Measurements from ENCODE around the gene MYO16. TPM values are rescaled to one million over a fixed set of nuclear protein-coding genes. Genes with fewer than 3 reads are reported as not detected.

MYO16 gene
- total and polyA plus RNA-seq, 2 of the 4 experiments (the other 2 are of a cell fraction): under 0.01 to 0.03 TPM

DNA sequence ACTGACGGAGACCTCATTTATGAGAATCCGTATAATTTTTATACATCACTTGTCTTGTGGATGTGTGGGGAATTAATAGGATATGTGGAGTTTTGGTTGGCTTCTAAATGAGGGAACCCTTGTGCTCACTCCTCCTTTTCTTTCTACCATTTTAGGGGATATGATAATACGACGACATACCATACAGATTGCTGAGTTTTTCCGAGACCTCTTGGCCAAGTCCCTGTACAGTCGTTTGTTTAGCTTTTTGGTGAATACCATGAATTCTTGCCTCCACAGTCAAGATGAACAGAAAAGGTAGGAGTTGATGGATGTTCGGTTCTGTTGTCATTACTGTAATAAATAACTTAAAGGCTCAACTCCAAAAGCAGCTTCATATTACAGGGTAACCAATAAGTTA, 335.2 kb downstream of the MYO16 start:
- peaks cover 7% of the 10 kb centered on the region for H3K4me1 ChIP-seq (ENCODE audit: control insufficient read depth, insufficient read depth, low read length)
- peak overlapping the region; percentile 15; the same call in 1 of the 2 replicates for H2BK20ac ChIP-seq (ENCODE audit: low read depth, low read length)
- H3K4me2 ChIP-seq (ENCODE audit: low read depth, low read length): peak overlapping the region; percentile 5; the same call in 1 of the 2 replicates
- no peak overlapping the region; the same call in 1 of the 2 replicates for H2BK120ac ChIP-seq (ENCODE audit: low read depth, low read length)
- no peaks in the 10 kb centered on the region for H3K27me3 ChIP-seq (ENCODE audit: control insufficient read depth, insufficient read depth, low read length)
- intact Hi-C loops (cut with micrococcal nuclease): loop anchor here (2.0 to 10.0 kb wide), 3 partner anchors 180 to 603 kb away; no protein-coding TSS in a partner anchor
- no peaks in the 10 kb centered on the region for H3K36me3 ChIP-seq (ENCODE audit: control insufficient read depth, insufficient read depth, low read length)
- peaks cover 7% of the 10 kb centered on the region; the same call in 1 of the 2 replicates for H3K9me1 ChIP-seq (ENCODE audit: insufficient read depth, low read length)
- 0 out of 3 replicates have a peak overlapping the region, but pooled peaks have one; percentile 1 for H2BK15ac ChIP-seq (ENCODE audit: low read depth, low read length)
- POLR2A ChIA-PET (ENCODE audit: unreplicated experiment): interaction anchor here (0.5 to 0.6 kb wide), 2 partner anchors 192 to 524 kb away, joined by 5 to 7 read pairs; no protein-coding TSS in a partner anchor
- H2AFZ ChIP-seq (replicated peaks; ENCODE audit: low read length, poor library complexity): no peak overlapping the region
- H4K91ac ChIP-seq (ENCODE audit: insufficient read depth, low read depth, low read length): no peak overlapping the region
- peak overlapping the region; percentile 1; the same call in 1 of the 2 replicates for H3K4ac ChIP-seq (ENCODE audit: low read depth, low read length)
- H4K8ac ChIP-seq (ENCODE audit: low read depth in 2 of 2, low read length in 2 of 2): peak overlapping the region in 1 of 2 experiments; percentile 29; a peak in 2 of 4 replicates
- no CpG with 5 or more reads among the region's 7 CpGs for WGBS, 2 experiments (ENCODE audit: extremely low coverage in 2 of 2, insufficient read length in 1 of 2)
- H4K5ac ChIP-seq (ENCODE audit: low read depth, low read length): no peak overlapping the region
- TF ChIP-seq RAD21 (IDR thresholded peaks at IDR 0.05; ENCODE audit: low read length) (no peak), MAZ (IDR thresholded peaks at IDR 0.05; ENCODE audit: borderline replicate concordance, low read depth, low read length) (no peak), MAFK (IDR thresholded peaks at IDR 0.05; ENCODE audit: low read depth, low read length) (no peak), NFE2L2 (IDR thresholded peaks at IDR 0.05; ENCODE audit: low read depth, low read length) (no peak), SMC3 (IDR thresholded peaks at IDR 0.05; ENCODE audit: low read depth, low read length) (no peak), RCOR1 (IDR thresholded peaks at IDR 0.05; ENCODE audit: insufficient replicate concordance, low read length) (no peak), POLR2A (IDR thresholded peaks at IDR 0.05; ENCODE audit: low read depth, low read length) (no peak), BHLHE40 (IDR thresholded peaks at IDR 0.05; ENCODE audit: low read depth, low read length) (no peak), CEBPB (IDR thresholded peaks at IDR 0.05; ENCODE audit: low read depth, low read length) (no peak), RFX5 (IDR thresholded peaks at IDR 0.05; ENCODE audit: low read depth, low read length) (no peak), MXI1 (IDR thresholded peaks at IDR 0.05; ENCODE audit: borderline replicate concordance, low read depth, low read length) (no peak), ELK1 (IDR thresholded peaks at IDR 0.05; ENCODE audit: borderline replicate concordance, low read depth, low read length) (no peak), FOS (IDR thresholded peaks at IDR 0.05; ENCODE audit: low read depth, low read length) (no peak), CHD1 (IDR thresholded peaks at IDR 0.05; ENCODE audit: low read depth, low read length) (no peak)
- TF ChIP-seq, protein P1, sequence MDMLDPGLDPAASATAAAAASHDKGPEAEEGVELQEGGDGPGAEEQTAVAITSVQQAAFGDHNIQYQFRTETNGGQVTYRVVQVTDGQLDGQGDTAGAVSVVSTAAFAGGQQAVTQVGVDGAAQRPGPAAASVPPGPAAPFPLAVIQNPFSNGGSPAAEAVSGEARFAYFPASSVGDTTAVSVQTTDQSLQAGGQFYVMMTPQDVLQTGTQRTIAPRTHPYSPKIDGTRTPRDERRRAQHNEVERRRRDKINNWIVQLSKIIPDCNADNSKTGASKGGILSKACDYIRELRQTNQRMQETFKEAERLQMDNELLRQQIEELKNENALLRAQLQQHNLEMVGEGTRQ (IDR thresholded peaks at IDR 0.05; ENCODE audit: low read depth, low read length): no peak
- TF ChIP-seq, protein P2, sequence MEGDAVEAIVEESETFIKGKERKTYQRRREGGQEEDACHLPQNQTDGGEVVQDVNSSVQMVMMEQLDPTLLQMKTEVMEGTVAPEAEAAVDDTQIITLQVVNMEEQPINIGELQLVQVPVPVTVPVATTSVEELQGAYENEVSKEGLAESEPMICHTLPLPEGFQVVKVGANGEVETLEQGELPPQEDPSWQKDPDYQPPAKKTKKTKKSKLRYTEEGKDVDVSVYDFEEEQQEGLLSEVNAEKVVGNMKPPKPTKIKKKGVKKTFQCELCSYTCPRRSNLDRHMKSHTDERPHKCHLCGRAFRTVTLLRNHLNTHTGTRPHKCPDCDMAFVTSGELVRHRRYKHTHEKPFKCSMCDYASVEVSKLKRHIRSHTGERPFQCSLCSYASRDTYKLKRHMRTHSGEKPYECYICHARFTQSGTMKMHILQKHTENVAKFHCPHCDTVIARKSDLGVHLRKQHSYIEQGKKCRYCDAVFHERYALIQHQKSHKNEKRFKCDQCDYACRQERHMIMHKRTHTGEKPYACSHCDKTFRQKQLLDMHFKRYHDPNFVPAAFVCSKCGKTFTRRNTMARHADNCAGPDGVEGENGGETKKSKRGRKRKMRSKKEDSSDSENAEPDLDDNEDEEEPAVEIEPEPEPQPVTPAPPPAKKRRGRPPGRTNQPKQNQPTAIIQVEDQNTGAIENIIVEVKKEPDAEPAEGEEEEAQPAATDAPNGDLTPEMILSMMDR (conservative IDR thresholded peaks at IDR 0.05; ENCODE audit: low read depth, low read length): no peak
- H3K79me1 ChIP-seq (ENCODE audit: low read depth in 1 of 2, low read length in 2 of 2): no peaks in the 10 kb centered on the region; a peak in 1 of 4 replicates
- peak overlapping the region; percentile 39; the same call in 1 of the 2 replicates for H3K18ac ChIP-seq (ENCODE audit: low read depth, low read length)
- H3K14ac ChIP-seq (replicated peaks; ENCODE audit: low read depth, low read length): 0 out of 2 replicates have a peak overlapping the region, but pooled peaks have one; percentile 10
- dilution Hi-C loops (cut with HindIII; ENCODE audit: low sequenced_read_pairs, unreplicated experiment): no loop called here
- no peak overlapping the region for H3K23ac ChIP-seq (ENCODE audit: low read depth, low read length)
- no peak for DNase-seq
- H3K56ac ChIP-seq (ENCODE audit: extremely low read depth, insufficient read depth, low read length): no peak overlapping the region
- no peak overlapping the region for H3K9ac ChIP-seq (ENCODE audit: low read depth, low read length)
- in situ Hi-C loops (cut with MboI; ENCODE audit: low sequenced_read_pairs): loop anchor here (5.0 to 10.0 kb wide), 2 partner anchors 810 to 1143 kb away; no protein-coding TSS in a partner anchor
- no peaks in the 10 kb centered on the region for H4K20me1 ChIP-seq (ENCODE audit: insufficient read depth, low read length)
- H2BK5ac ChIP-seq (ENCODE audit: low read depth, low read length, poor library complexity, severe bottlenecking): peak overlapping the region; percentile 33
- H3K9me3 ChIP-seq (ENCODE audit: control insufficient read depth, insufficient read depth, low read length): no peaks in the 10 kb centered on the region
- CTCF ChIA-PET: no interaction called here
- no TSS peak for BruUV-seq (replicated peaks)
- H3K27ac ChIP-seq (ENCODE audit: insufficient read depth, low read length): no peak overlapping the region
- no peak overlapping the region for H2AK9ac ChIP-seq (replicated peaks; ENCODE audit: low read depth, low read length, poor library complexity)
- ATAC-seq (ENCODE audit: low read depth): peak; percentile 63
- H3K4me3 ChIP-seq (ENCODE audit: insufficient read depth, low read depth, low read length): no peak overlapping the region
- no peak overlapping the region for H2AK5ac ChIP-seq (ENCODE audit: low read depth, low read length)
